Type B pancreatic cell (in vitro differentiated cells): ENCODE data around the gene PSTPIP1. TPM values are rescaled to one million over a fixed set of nuclear protein-coding genes. Genes with fewer than 3 reads are reported as not detected.

Experiments
- DNase-seq: peaks from one replicate; pipeline ENCODE4 v3.0.0; 2021; ENCODE audit warnings: mixed read lengths; ENCODE audit not compliant: unreplicated experiment; ENCODE audit errors: extremely low spot score
- H3K27ac Mint-ChIP-seq: 2 replicates; pipeline ENCODE4 v1.8.0; 2021; ENCODE audit warnings: mild to moderate bottlenecking, mixed read lengths
- H3K27me3 Mint-ChIP-seq: 2 replicates; pipeline ENCODE4 v1.8.0; 2021; ENCODE audit warnings: mixed read lengths
- H3K36me3 Mint-ChIP-seq: 2 replicates; pipeline ENCODE4 v1.8.0; 2021; ENCODE audit warnings: mixed read lengths
- H3K4me1 Mint-ChIP-seq: one replicate; pipeline ENCODE4 v1.8.0; 2021; ENCODE audit warnings: mixed read lengths; ENCODE audit not compliant: unreplicated experiment
- H3K4me3 Mint-ChIP-seq: 2 replicates; pipeline ENCODE4 v1.8.0; 2021; ENCODE audit warnings: mild to moderate bottlenecking, mixed read lengths
- H3K9me3 Mint-ChIP-seq: 2 replicates; pipeline ENCODE4 v1.8.0; 2021; ENCODE audit warnings: mixed read lengths
- total RNA-seq: library from RNA; stranded (reverse); gene quantifications from 2 replicates; pipeline ENCODE4 v1.2.1, GENCODE V29; 2021; ENCODE audit warnings: low replicate concordance
- TF ChIP-seq, protein P1 (sequence below): fragments of 200-600 bp; sonication (generic); conservative IDR thresholded peaks from 2 replicates; pipeline ENCODE4 v1.5.0; 2021; ENCODE audit warnings: antibody characterized with exemption, mild to moderate bottlenecking

Gene PSTPIP1
- total RNA-seq, 1 donor from 2014 or later, result 0.77 TPM

DNA sequence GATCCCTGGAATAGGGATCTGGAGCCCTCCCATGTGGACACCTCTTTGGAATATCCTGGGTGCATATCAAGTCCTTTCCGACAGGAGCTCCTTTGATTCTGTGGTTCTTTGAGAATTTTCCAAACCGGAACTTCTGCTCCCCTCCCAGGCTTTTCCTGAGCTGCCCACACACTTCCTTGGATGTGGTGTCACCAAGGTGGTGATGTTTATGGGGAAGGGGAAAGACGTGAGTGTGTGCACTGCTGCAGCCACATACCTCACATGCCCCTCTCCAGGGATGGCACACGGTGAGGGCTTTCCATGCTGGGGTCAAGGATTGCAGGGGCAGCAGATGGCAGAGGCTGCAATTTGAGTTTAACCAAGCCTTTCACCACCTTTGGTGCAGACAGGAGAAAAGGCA, 27.9 kb upstream of the PSTPIP1 start:
- no peaks in the 10 kb centered on the region for H3K9me3 Mint-ChIP-seq
- peaks cover 18% of the 10 kb centered on the region for H3K4me1 Mint-ChIP-seq
- TF ChIP-seq, protein P1, sequence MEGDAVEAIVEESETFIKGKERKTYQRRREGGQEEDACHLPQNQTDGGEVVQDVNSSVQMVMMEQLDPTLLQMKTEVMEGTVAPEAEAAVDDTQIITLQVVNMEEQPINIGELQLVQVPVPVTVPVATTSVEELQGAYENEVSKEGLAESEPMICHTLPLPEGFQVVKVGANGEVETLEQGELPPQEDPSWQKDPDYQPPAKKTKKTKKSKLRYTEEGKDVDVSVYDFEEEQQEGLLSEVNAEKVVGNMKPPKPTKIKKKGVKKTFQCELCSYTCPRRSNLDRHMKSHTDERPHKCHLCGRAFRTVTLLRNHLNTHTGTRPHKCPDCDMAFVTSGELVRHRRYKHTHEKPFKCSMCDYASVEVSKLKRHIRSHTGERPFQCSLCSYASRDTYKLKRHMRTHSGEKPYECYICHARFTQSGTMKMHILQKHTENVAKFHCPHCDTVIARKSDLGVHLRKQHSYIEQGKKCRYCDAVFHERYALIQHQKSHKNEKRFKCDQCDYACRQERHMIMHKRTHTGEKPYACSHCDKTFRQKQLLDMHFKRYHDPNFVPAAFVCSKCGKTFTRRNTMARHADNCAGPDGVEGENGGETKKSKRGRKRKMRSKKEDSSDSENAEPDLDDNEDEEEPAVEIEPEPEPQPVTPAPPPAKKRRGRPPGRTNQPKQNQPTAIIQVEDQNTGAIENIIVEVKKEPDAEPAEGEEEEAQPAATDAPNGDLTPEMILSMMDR, result no peak
- no peak overlapping the region for H3K27ac Mint-ChIP-seq
- peaks cover 14% of the 10 kb centered on the region for H3K27me3 Mint-ChIP-seq
- DNase-seq, result no peak
- no peaks in the 10 kb centered on the region for H3K36me3 Mint-ChIP-seq
- no peak overlapping the region for H3K4me3 Mint-ChIP-seq

DNA sequence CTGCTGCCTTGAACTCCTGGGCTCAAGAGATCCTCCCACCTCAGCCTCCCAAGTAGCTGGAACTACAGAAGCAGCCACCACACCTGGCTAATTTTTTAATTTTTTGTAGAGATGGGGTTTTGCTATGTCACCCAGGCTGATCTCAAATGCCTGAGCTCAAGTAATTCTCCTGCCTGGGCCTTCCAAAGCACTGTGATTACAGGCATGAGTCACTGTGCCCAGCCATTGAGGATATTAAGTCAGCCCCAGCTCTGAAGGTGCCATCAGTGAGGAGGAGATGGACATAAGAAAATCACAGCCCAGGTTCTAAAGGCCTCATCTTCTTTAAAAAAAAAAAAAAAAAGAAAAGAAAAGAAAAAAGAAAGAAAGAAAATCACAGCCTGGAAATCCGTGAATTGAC, 26.6 kb upstream of the PSTPIP1 start:
- Mint-ChIP-seq H3K27ac (no peak overlapping the region), H3K4me1 (peaks cover 12% of the 10 kb centered on the region), H3K36me3 (no peaks in the 10 kb centered on the region), H3K9me3 (no peaks in the 10 kb centered on the region), H3K4me3 (no peak overlapping the region), H3K27me3 (peaks cover 14% of the 10 kb centered on the region)
- TF ChIP-seq, protein P1, result no peak
- no peak for DNase-seq

DNA sequence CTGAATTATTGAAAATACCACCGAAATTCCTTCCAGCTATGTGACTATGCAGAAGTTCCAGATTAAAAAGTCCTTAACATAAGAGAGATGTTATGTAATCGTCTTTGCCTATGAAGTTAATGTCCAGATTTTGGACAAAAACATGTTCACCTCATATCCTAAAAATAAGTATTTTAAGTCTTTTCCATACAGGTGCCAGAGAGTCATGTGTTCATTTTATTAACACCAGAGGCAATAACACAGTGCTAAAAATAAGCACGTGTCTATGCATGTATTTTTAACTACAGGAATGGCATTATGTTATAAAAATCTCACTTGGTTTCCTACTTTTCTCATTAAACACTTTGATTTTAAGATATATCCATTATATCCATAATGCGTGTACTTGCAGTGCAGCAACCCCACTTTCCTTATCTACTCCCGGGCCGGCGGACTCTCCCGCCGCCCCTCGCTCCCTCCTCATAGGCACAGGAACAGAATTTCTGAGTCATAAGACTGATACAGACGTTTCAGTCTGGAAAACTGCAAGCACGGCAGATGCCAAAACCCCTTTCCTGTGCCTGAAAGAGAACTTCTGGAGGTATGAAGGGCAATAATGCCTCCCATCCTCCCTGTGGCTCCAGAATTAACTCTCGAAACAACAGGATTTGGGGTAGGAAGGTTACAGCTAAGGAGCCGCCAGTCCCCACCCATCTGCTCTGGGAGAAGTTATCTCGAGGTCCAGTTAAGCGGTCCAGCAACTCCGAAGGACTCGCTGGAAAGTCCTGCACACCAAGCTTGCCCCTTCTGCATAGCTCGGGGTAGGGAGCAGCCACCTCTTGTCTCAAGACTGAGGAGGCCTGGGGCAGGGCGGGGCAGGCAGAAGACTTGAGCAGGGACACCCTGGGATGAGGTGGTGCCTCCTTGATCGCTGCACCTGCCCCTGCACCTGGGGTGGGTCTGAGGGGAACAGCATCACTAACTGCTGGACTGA, 22.3 kb upstream of the PSTPIP1 start:
- Mint-ChIP-seq H3K27ac (no peak overlapping the region), H3K4me3 (no peak overlapping the region), H3K36me3 (no peaks in the 10 kb centered on the region), H3K4me1 (no peaks in the 10 kb centered on the region), H3K9me3 (peaks cover under 1% of the 10 kb centered on the region), H3K27me3 (peaks cover 13% of the 10 kb centered on the region)
- DNase-seq, result no peak
- TF ChIP-seq, protein P1, result no peak

DNA sequence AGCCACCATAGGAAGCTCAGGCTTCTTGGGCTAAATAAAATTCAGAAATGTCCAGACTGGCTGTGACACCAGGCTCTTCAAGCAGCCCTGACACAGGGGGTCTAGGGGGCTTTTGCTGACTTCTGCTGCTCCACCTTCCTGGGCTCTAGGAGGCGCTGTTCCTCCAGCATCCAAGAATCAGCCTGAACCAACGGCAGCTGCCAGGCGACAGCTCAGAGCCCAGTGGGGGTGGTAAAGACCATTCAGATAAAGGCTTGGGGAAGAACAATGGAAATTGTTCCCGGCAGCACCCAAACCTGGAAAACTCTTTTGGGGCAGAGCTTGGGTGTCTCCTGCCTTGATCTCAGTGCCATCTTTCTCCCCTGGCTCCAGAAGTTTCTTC, 21.6 kb upstream of the PSTPIP1 start:
- H3K36me3 Mint-ChIP-seq, result no peaks in the 10 kb centered on the region
- H3K9me3 Mint-ChIP-seq, result peaks cover 4% of the 10 kb centered on the region
- TF ChIP-seq, protein P1, result peak; percentile 68
- H3K27ac Mint-ChIP-seq, result no peak overlapping the region
- no peak for DNase-seq
- H3K4me1 Mint-ChIP-seq, result no peaks in the 10 kb centered on the region
- H3K4me3 Mint-ChIP-seq, result no peak overlapping the region
- H3K27me3 Mint-ChIP-seq, result peaks cover 13% of the 10 kb centered on the region

DNA sequence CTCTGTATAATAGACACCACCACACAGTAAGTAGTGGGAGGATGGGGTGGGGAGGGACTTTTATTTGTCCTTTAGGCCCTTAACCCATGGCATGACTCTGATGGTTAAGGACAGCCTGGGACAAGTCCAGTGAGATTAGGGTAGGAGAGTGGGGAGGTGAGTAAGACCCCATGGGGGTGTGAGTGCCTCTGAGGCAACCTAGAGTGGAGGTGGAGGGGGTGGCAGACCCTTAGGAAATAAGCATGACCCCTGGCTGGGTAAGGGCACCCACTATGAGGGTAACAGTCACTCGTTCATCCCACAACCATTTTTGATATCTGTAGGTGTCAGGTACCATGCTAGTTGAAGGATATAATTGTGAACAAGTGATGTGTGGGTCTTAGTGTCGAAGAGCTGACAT, 21.0 kb upstream of the PSTPIP1 start:
- Mint-ChIP-seq H3K4me3 (no peak overlapping the region), H3K4me1 (no peaks in the 10 kb centered on the region), H3K36me3 (no peaks in the 10 kb centered on the region), H3K27ac (no peak overlapping the region), H3K9me3 (peaks cover 4% of the 10 kb centered on the region), H3K27me3 (peaks cover 13% of the 10 kb centered on the region)
- no peak for DNase-seq
- TF ChIP-seq, protein P1, result no peak
